CD4-positive, alpha-beta T cell treated with Interleukin-10 for 1 hour (primary cell): Measurements from ENCODE around the gene TCIRG1.
A peak's percentile ranks its signal among the peaks of the same experiment; 100 is the strongest.

Experiments used
- DNase-seq: peaks from one replicate; pipeline ENCODE4 v3.0.0-alpha.2; 2020

Gene TCIRG1

GRCh38 chr11:68004551-68005335 lies 34.1 kb upstream of the TCIRG1 start:
- DNase-seq: no peak

- no peak for DNase-seq
These were observed 32.1 kb upstream of the TCIRG1 start for GRCh38 chr11:68006606-68007166.

- no peak for DNase-seq
These were observed 31.1 kb upstream of the TCIRG1 start for GRCh38 chr11:68007498-68008380.

DNA sequence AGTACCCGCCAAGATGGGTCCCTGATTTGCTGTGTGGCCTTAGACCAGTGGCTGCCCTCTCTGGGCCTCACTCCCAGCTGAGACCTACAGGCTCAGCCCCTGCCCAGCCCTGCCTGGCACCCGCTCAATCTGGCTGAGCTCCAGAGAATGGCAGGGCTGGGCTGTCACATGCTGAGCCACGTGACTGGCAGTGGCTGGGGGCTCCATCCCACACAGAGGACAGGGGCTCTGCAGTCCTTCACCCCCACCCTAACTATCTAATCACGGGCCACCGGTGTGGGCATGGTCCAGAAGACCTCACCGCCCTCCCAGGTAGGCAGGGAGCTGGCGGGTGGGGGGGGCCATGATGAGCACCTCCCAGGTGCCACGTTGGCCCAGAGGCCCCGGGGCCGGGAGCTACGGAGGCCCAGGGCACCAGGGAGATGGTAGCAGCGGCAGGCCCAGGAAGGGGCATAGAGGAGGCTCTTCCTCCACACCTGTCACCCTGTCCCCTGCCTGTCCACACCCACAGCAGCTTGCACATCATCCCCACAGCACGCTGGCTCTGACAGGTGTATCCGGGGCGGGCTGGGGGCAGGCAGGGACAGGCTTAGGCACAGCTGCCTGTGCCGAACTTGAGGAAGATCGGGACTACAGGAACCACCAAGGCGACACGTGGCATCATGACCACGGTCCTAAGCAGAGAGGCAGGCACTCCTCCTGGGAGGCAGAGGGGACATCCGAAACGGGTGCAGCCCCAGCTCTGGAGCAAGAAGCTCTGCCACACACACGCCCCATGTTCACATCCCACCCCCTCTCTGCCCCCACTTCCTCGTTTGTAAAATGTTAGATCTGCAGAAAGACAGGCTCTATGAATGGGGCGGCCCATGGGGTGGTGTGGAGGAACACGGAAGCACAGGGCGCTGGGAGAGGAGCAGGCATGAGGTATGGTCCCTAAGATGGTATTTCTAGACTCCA lies 30.2 kb upstream of the TCIRG1 start:
- DNase-seq: no peak

GRCh38 chr11:68009391-68010089 lies 29.3 kb upstream of the TCIRG1 start:
- no peak for DNase-seq

GRCh38 chr11:68010090-68011041 lies 28.5 kb upstream of the TCIRG1 start, which contains the start of gene ALDH3B1:
Gene ALDH3B1 (plus strand): TSS chr11:68010327. CDS start chr11:68015298, 4,971 bp downstream.
- peak; percentile 15 for DNase-seq

DNA sequence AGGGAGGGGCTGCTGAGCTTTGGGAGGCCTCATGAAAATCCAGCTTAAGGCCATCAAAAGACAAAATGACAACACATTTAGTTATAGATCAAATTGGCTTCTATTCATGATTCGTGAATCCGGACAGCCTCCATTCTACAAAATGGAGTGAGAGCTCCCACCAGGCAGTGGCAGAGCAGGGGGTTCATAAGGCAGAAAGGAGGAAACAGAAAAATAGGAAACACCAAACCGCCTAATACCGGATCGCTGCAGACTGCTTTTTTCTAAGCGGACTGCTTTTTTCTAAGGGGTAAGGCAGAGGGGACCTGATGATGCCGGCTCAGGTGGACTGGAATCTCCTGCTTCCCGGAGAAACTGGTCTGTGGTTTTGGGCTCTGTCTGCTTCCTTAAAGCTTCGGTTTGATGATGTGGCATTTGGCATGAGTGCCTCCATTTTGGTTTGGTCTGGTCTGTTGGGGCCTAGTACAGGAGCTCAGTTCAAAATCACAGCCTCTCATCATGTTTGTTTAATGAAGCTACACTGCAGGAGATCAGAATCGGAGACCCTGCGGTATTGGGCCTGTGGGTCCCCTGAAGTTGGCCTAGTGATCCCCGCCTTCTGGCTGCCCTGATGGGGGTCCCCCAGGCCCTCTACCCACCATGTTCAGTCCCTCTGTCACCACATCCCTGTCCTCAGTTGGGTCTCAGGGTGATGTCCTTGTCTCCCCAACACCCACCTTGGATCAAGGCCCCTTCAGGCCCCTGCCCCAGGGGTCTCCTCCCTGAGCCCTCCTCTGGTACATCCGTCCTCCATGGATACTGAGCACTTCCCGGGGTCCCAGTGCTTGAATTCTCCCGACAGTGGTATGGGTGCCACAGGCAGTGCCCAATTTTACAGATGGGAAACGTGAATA lies 27.5 kb upstream of the TCIRG1 start:
- DNase-seq: no peak

DNA sequence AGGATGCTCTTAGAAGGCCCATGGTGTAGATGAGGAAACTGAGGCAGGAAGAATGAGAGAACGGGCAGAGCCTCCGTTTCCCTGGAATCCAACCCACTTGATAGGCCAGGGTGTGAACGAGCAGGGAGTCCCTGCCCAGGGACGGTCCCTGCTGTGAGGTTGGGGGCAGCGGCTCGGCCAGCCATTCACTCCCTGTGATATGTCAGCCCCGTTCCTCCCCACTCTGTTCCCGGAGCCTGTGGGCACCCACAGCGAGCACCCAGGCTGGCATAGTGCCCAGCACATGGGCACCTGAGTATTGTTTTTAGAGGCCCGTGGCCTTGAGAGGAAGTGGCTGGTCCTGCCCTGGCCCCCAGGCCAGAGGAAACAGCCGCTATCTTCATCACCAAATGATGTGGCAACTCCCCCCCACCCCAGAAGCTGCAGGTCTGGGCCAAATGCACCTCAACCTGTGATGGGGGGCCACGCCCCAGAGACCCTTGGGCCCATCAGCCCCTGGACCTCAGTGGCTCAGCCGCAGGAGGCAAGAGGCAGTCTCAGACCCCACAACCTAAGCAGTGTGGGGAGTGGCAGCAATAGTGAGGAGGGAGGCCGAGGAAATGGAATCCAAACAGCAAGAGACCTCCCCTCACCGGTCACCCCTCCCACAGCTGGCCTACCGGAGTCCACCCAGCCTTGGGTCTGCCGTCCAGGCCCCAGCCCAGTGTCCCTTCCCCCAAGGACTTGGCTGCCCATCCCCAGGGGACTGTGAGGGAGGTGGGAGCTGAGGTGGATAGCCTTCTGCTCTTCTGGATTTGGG lies 26.6 kb upstream of the TCIRG1 start:
- DNase-seq: no peak

- no peak for DNase-seq
These were observed 25.8 kb upstream of the TCIRG1 start for GRCh38 chr11:68012843-68013610.

GRCh38 chr11:68013611-68014156 lies 25.1 kb upstream of the TCIRG1 start:
- no peak for DNase-seq

- DNase-seq: no peak
These were observed 24.5 kb upstream of the TCIRG1 start for GRCh38 chr11:68014157-68014946.

DNA sequence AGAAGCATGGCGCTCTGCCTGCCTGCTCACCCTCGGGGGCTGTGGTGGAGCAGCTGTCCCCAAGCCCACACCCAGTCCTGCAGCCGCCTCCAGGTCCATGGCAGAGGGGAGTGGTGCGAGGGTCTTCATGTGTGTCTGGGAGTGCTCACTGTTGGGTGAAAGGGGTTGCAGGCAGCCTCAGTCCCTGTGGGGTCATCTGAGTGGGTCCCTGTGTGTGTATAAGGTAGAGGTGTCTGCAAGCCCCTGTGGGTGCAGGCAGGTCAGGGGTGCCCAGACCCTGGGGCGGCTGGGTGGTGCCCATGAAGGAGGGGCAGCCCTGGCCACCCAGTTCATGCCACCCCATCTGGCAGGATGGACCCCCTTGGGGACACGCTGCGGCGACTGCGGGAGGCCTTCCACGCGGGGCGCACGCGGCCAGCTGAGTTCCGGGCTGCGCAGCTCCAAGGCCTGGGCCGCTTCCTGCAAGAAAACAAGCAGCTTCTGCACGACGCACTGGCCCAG lies 23.8 kb upstream of the TCIRG1 start:
- no peak for DNase-seq

GRCh38 chr11:68015467-68015866 lies 23.4 kb upstream of the TCIRG1 start:
- no peak for DNase-seq

- no peak for DNase-seq
These were observed 22.5 kb upstream of the TCIRG1 start for GRCh38 chr11:68016161-68016903.
